HG03378 (cell line): ENCODE results near the gene CSRNP2.
"Not testable (repeated sequence)": the region's sequence is repeated elsewhere in the genome, so short reads cannot be mapped to it uniquely, and the experiment has no call there.

ENCODE experiments used
- ATAC-seq: cut with Tn5 transposase; IDR thresholded peaks from one replicate; pipeline ENCODE4 v1.9.1; 2021; ENCODE audit warnings: mild to moderate bottlenecking, moderate library complexity; ENCODE audit not compliant: unreplicated experiment

Gene CSRNP2

DNA sequence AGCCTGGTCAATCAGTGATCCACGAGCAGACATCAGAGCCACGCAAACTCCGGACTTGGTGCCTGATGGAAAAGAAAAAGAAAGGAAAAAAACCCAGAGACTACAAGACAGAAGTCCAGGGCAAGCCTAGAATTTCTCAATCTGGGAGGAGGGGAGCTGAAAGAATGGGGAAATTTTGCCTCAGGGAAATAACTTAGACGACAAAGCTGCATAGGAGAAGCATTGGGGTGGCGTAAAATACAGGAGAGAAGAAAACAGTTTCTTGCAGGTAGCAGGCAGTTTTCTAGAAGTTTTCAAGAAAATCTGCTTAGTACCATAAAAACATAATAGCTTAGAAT is 54.6 kb downstream of the CSRNP2 start:
- ATAC-seq, result no peak

DNA sequence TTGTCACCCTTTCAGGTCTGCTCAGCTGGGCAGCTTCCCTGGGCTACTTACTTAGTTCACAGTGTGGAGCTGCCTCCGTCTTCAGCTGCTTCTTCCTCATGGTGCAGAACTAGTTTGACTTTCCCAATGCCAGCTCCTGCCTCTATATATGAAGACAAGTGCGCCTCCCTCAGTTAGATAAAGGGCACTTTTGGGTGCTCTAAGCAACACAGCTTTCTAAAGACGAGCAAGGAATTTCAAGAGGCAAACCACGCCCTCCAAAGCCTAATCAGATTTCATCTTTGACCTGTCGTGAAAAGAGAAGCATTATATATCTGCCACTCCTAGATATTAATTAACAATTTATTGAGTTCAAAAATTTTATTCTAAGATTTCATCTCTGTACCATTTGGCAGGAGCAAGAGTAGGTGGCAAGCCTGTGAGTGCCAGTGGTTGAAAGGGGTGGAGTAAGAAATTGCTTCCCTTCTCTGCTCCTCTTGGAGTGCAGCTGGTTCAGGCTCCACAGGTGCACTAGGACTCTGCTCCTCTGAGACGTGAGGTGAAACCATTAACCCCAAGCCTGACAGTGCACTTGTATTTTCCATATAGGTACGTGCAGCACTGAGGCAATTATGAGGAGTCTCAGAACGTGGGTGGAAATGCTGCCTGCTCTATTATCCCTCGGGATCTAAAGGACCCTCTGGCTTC is 55.1 kb downstream of the CSRNP2 start:
- no peak for ATAC-seq

DNA sequence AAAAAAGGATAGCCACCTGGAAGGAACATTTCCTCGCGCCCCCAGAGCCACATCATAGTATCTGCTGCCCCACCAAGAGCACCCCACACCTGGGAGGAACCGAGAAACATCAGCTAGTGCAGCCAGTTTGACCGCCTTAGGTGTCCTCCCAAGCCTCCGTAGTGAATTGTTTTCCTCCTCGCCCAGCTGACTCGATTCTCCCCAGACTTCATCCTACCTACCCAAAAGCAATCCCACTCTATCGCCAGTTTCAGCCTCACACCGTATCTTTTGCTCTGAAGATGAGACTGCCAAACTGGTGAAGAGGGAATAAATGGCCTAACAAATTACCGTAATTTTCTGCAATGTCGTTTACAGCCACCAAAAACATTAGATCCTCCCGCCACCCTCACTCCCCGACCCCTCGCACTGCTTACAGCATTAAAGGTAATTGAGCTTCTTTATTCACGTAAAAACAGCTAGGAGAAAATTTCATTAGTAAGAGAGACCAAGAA is 56.0 kb downstream of the CSRNP2 start:
- ATAC-seq, result no peak

- ATAC-seq, result peak; percentile 74
These were observed 57.4 kb downstream of the CSRNP2 start, which contains the start of gene SLC11A2 for GRCh38 chr12:51025836-51026638. Gene SLC11A2 (minus strand): TSS chr12:51026384. CDS start chr12:51010728, 15,656 bp downstream.

- peak; percentile 1 for ATAC-seq
These were observed 58.0 kb downstream of the CSRNP2 start for GRCh38 chr12:51025338-51025835.

GRCh38 chr12:51023625-51024382 is 59.6 kb downstream of the CSRNP2 start:
- ATAC-seq, result no peak

DNA sequence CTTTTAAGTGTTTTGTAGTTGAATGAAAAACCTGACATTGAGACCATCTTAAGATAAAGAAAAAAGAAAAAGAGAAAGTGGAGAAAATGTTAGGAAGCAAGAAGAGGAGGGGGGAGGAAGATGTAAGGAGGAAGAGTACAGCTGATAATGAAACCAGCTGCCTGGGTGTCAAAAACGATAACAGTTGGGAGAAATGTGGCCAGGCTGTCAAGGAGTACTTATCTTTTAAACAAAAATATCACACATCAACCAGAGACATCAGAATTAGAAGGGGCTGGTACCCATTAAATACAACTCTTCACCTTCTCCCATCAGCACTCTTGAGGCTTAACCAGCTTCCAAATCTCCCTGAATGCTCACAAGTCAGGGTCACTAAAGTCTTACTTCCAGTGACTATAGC is 61.7 kb downstream of the CSRNP2 start:
- no peak for ATAC-seq

DNA sequence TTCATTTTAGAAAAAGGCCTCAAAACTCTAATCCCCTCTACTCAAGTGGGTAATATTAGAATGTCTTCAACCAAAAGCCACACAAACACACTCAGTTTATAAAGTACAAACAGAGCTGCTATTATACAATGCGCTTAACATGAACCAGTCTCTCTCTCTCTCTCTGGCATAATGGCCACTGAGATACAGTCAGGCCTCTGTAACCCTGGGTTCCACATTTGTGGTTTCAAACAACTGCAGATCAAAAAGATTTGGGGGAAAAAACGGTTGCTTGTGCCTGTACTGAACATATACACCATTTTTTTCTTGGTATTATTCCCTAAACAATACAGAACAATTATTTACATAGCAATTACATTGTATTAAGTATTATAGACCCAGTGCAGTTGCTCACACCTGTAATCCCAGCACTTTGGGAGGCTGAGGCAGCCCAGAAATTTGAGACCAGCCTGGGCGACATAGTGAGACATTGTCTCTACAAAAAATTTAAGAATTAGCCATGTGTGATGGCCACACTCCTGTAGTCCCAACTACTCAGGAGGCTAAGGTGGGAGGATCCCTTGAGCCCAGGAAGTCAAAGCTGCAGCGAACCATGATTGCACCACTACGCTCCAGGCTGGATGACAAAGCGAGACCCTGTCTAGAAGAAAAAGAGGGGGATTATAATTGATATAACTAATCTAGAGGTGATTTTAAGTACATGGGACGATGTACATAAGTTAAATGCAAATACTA is 62.8 kb downstream of the CSRNP2 start:
- ATAC-seq, result no peak

DNA sequence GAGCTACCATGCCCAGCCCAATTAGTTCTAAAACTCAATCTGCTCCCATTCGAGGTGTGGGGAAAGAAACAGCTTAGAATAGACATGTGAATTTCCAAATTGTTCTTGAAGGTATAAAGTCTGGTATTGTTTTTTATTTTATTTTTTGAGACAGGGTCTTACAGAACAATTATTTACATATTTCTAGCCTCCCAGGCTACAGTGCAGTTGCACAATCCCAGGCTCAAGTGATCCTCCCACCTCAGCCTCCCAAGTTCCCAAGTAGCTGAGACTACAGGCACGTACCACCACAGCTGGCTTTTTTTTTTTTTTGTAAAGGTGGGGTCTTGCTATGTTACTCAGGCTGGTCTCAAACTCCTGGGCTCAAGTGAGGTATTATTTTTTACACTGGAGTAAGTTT is 63.5 kb downstream of the CSRNP2 start:
- ATAC-seq, result no peak

- ATAC-seq, result no peak
These were observed 64.4 kb downstream of the CSRNP2 start for GRCh38 chr12:51018956-51019355.

- no peak for ATAC-seq
These were observed 65.9 kb downstream of the CSRNP2 start for GRCh38 chr12:51017452-51017851.

- not testable (repeated sequence) for ATAC-seq
These were observed 68.9 kb downstream of the CSRNP2 start for GRCh38 chr12:51014467-51014866.

GRCh38 chr12:51013441-51013840 is 70.0 kb downstream of the CSRNP2 start:
- ATAC-seq, result no peak

GRCh38 chr12:51012570-51013236 is 70.7 kb downstream of the CSRNP2 start:
- ATAC-seq, result no peak

DNA sequence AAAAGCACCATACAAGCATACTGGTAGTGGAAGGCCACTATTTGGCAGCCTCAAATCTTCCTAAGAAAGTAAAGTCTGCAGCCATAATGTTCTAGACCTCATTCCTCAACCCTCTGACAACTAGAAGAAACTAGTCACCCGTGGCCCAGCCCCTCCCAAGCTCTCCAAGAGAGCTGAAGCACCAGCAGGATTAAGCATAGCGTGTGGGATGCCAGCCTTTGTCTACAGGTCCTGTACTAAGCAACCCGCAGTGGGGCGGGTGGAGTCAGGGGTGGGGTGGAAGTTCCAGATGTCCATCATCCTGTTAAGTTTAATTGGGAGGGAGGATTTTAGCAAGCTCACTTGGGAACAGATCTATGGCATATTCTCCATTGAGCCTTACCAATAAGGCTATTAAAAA is 71.4 kb downstream of the CSRNP2 start:
- ATAC-seq, result no peak
